OCI-LY7 (cell line): Measurements from ENCODE around the gene TK2.

Source experiments
- EZH2phosphoT487 ChIP-seq: fragments of 200-600 bp; sonication (generic); IDR thresholded peaks from 2 replicates; pipeline ENCODE4 v1.6.1; 2018; ENCODE audit warnings: low read depth, borderline replicate concordance, mild to moderate bottlenecking, mixed run types, antibody characterized with exemption, low read length, moderate library complexity, mixed read lengths
- TF ChIP-seq, protein P1 (sequence below): fragments of 200-600 bp; sonication (generic); conservative IDR thresholded peaks from 2 replicates; pipeline ENCODE4 v1.5.1; 2014; ENCODE audit warnings: mild to moderate bottlenecking, antibody characterized with exemption, low read length, moderate library complexity, mixed read lengths

DNA sequence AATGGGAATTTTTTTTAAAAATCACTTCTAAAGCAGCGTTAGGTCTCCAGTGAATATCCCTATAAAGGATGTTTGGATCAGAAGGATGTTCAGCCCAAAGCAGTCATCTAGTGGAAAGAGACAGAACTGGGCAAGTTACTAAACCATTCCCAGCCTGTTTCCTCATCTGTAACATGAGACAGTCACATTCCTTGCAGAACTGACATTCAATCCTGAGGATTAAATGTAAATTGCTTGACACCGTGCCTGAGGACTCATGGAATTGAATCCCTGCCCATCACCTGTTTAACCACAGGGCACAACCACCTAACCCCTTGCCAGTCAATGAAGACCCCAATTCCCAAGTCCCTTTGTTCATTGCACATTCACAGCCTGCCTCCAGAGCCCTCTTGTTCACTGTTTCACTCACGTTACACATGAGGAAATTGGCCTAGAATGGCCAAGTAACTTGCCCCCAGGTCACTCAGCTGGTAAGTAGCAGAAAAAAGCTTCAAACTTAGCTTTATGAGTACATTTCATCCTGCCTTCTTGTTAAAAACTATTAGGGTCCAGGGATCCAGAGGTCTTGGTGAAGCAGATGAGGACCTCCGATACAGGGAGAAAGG is 30.8 kb upstream of the TK2 start:
- TF ChIP-seq, protein P1, sequence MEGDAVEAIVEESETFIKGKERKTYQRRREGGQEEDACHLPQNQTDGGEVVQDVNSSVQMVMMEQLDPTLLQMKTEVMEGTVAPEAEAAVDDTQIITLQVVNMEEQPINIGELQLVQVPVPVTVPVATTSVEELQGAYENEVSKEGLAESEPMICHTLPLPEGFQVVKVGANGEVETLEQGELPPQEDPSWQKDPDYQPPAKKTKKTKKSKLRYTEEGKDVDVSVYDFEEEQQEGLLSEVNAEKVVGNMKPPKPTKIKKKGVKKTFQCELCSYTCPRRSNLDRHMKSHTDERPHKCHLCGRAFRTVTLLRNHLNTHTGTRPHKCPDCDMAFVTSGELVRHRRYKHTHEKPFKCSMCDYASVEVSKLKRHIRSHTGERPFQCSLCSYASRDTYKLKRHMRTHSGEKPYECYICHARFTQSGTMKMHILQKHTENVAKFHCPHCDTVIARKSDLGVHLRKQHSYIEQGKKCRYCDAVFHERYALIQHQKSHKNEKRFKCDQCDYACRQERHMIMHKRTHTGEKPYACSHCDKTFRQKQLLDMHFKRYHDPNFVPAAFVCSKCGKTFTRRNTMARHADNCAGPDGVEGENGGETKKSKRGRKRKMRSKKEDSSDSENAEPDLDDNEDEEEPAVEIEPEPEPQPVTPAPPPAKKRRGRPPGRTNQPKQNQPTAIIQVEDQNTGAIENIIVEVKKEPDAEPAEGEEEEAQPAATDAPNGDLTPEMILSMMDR: no peak
- TF ChIP-seq EZH2phosphoT487: no peak
